ENCODE measurements around the gene CORIN. TPM values are rescaled to one million over a fixed set of nuclear protein-coding genes. Genes with fewer than 3 reads are reported as not detected.

The CORIN gene
- total and polyA plus RNA-seq, 4 donors, result 0.02 to 0.23 (median 0.15) TPM

GRCh38 chr4:47831026-47831679 lies 6.7 kb downstream of the CORIN start:
- TF ChIP-seq JUND (IDR thresholded peaks at IDR 0.05) (no peak), ZBTB33 (IDR thresholded peaks at IDR 0.05) (no peak), FOXA2 (IDR thresholded peaks at IDR 0.05) (no peak), RAD21 (IDR thresholded peaks at IDR 0.05) (no peak)
- Histone ChIP-seq H3K4me3 (ENCODE audit: low read depth in 1 of 3, low read length in 3 of 3) (no peak overlapping the region), H3K36me3 (ENCODE audit: control insufficient read depth in 4 of 4, insufficient read depth in 3 of 4, low read depth in 1 of 4, low read length in 3 of 4) (no peaks in the 10 kb centered on the region), H3K9ac (ENCODE audit: low read depth in 1 of 2, low read length in 2 of 2) (no peak overlapping the region), H3K27ac (ENCODE audit: low read depth in 1 of 2, low read length in 2 of 2) (no peak overlapping the region), H3K27me3 (ENCODE audit: control insufficient read depth in 4 of 4, insufficient read depth in 4 of 4, low read length in 3 of 4) (no peaks in the 10 kb centered on the region), H3K4me1 (ENCODE audit: control insufficient read depth in 4 of 4, insufficient read depth in 4 of 4, low read length in 3 of 4) (peaks cover 0 to 4% (median 4%) of the 10 kb centered on the region in 4 donors), H3K9me3 (ENCODE audit: control insufficient read depth in 4 of 4, low read length in 3 of 4) (peaks cover 0 to 3% (median 0%) of the 10 kb centered on the region in 4 donors)
- DNase-seq (ENCODE audit: low spot score), result no peak
- 84% methylated on average over 5 of the region's 5 CpGs for WGBS

GRCh38 chr4:47830265-47831025 lies 7.4 kb downstream of the CORIN start:
- Histone ChIP-seq H3K36me3 (ENCODE audit: control insufficient read depth in 4 of 4, insufficient read depth in 3 of 4, low read depth in 1 of 4, low read length in 3 of 4) (no peaks in the 10 kb centered on the region), H3K27me3 (ENCODE audit: control insufficient read depth in 4 of 4, insufficient read depth in 4 of 4, low read length in 3 of 4) (no peaks in the 10 kb centered on the region), H3K9me3 (ENCODE audit: control insufficient read depth in 4 of 4, low read length in 3 of 4) (peaks cover 0 to 3% (median 0%) of the 10 kb centered on the region in 4 donors), H3K9ac (ENCODE audit: low read depth in 1 of 2, low read length in 2 of 2) (no peak overlapping the region), H3K4me1 (ENCODE audit: control insufficient read depth in 4 of 4, insufficient read depth in 4 of 4, low read length in 3 of 4) (no peaks in the 10 kb centered on the region), H3K4me3 (ENCODE audit: low read depth in 1 of 3, low read length in 3 of 3) (no peak overlapping the region), H3K27ac (ENCODE audit: low read depth in 1 of 2, low read length in 2 of 2) (no peak overlapping the region)
- DNase-seq (ENCODE audit: low spot score), result no peak
- TF ChIP-seq ZBTB33 (IDR thresholded peaks at IDR 0.05) (no peak), GABPA (IDR thresholded peaks at IDR 0.05 in 1 of 2, conservative IDR thresholded peaks at IDR 0.05 in 1 of 2) (no peak), CTCF (IDR thresholded peaks at IDR 0.05; ENCODE audit: low read depth, low read length, missing input control) (no peak), NR2F2 (IDR thresholded peaks at IDR 0.05) (no peak), TAF1 (conservative IDR thresholded peaks at IDR 0.05) (no peak), EGR1 (IDR thresholded peaks at IDR 0.05; ENCODE audit: low read depth in 2 of 2) (no peak), HNF4A (conservative IDR thresholded peaks at IDR 0.05) (no peak), FOXA1 (IDR thresholded peaks at IDR 0.05) (no peak), YY1 (IDR thresholded peaks at IDR 0.05) (no peak), RXRA (IDR thresholded peaks at IDR 0.05) (no peak), REST (IDR thresholded peaks at IDR 0.05) (no peak), HNF4G (IDR thresholded peaks at IDR 0.05) (no peak), ATF3 (IDR thresholded peaks at IDR 0.05) (no peak), FOXA2 (IDR thresholded peaks at IDR 0.05) (no peak), JUND (IDR thresholded peaks at IDR 0.05) (no peak), SP1 (IDR thresholded peaks at IDR 0.05) (no peak)
- TF ChIP-seq, protein P1, sequence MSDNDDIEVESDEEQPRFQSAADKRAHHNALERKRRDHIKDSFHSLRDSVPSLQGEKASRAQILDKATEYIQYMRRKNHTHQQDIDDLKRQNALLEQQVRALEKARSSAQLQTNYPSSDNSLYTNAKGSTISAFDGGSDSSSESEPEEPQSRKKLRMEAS (IDR thresholded peaks at IDR 0.05), result no peak
- WGBS, result 83% methylated on average over 3 of the region's 3 CpGs
